ENCODE data around the gene CXXC5. TPM values are rescaled to one million over a fixed set of nuclear protein-coding genes. Genes with fewer than 3 reads are reported as not detected.

The CXXC5 gene
- total and polyA plus RNA-seq, 2 experiments from 2014 or later, result 81.4 to 168 TPM

DNA sequence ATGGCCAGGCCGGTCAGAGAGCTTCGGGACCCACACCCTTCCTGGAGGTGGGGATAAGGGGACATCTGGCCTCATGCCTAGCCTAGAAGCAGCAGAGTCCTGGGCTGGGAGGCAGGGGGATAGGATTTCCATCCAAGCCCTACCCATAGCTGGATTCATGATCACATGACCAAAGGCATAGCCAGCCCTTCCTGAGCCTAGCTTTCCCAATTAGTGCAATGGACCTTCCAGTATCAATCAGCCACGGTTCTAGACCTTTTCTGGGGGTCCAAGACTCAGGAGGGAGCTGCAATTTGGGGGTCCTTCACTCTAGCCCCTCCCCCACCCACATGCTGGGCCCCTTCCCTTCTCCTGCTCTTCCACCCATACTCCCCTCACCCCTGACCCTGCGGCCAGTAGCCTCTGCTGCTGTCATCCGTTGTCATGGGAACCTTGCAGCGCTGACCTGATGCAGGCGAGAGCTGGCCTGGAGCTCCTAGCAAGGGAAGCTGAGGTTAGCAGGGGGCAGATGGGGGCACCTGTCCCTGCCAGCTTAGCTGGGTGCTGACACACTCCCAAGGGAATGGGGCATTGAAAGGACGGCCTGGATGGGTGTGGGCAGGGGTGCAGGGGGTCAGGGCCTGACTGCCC is 44.6 kb downstream of the CXXC5 start:
- Histone ChIP-seq H3K79me2 (ENCODE audit: insufficient read depth) (no peaks in the 10 kb centered on the region), H3K9me3 (ENCODE audit: low read depth) (no peaks in the 10 kb centered on the region), H4K20me1 (ENCODE audit: insufficient read depth) (no peaks in the 10 kb centered on the region), H3K9ac (no peak overlapping the region), H3F3A (ENCODE audit: insufficient read depth) (peaks cover 37% of the 10 kb centered on the region), H3K4me3 (no peak overlapping the region), H3K27me3 (replicated peaks; ENCODE audit: insufficient read depth) (no peaks in the 10 kb centered on the region), H3K36me3 (ENCODE audit: low read depth) (0 out of 2 replicates have a peak, but pooled peaks cover 8% of the 10 kb centered on the region), H3K4me1 (ENCODE audit: insufficient read depth) (peaks cover 54% of the 10 kb centered on the region), H3K27ac (no peak overlapping the region), H2AFZ (no peak overlapping the region), H3K4me2 (ENCODE audit: unreplicated experiment) (no peak overlapping the region), H3K9me2 (ENCODE audit: insufficient read depth) (no peaks in the 10 kb centered on the region)
- TF ChIP-seq EZH2phosphoT487 (IDR thresholded peaks at IDR 0.05; ENCODE audit: insufficient read depth, low read depth) (no peak), EZH2 (IDR thresholded peaks at IDR 0.05; ENCODE audit: insufficient read depth, poor library complexity, severe bottlenecking) (no peak)
- no peak for DNase-seq
- 61 to 64% methylated on average over 8 of the region's 8 CpGs for WGBS, 2 experiments (ENCODE audit: low coverage in 1 of 2, low lambda C conversion rate in 2 of 2, missing lambda C conversion rate in 2 of 2)
- in situ Hi-C loops (cut with MboI), result no loop called here

GRCh38 chr5:139693676-139694364 is 45.7 kb downstream of the CXXC5 start:
- 100% methylated on average over 3 of the region's 3 CpGs for WGBS, 2 experiments (ENCODE audit: low coverage in 1 of 2, low lambda C conversion rate in 2 of 2, missing lambda C conversion rate in 2 of 2)
- Histone ChIP-seq H4K20me1 (ENCODE audit: insufficient read depth) (no peaks in the 10 kb centered on the region), H3K9me3 (ENCODE audit: low read depth) (no peaks in the 10 kb centered on the region), H3K4me1 (ENCODE audit: insufficient read depth) (peaks cover 61% of the 10 kb centered on the region), H3K27ac (peak overlapping the region; percentile 91), H3F3A (ENCODE audit: insufficient read depth) (peaks cover 39% of the 10 kb centered on the region), H3K4me2 (ENCODE audit: unreplicated experiment) (no peak overlapping the region), H3K27me3 (replicated peaks; ENCODE audit: insufficient read depth) (no peaks in the 10 kb centered on the region), H2AFZ (no peak overlapping the region), H3K9ac (0 out of 2 replicates have a peak overlapping the region, but pooled peaks have one; percentile 7), H3K79me2 (ENCODE audit: insufficient read depth) (no peaks in the 10 kb centered on the region), H3K36me3 (ENCODE audit: low read depth) (0 out of 2 replicates have a peak, but pooled peaks cover 6% of the 10 kb centered on the region), H3K9me2 (ENCODE audit: insufficient read depth) (no peaks in the 10 kb centered on the region), H3K4me3 (no peak overlapping the region)
- in situ Hi-C loops (cut with MboI), result no loop called here
- TF ChIP-seq EZH2 (IDR thresholded peaks at IDR 0.05; ENCODE audit: insufficient read depth, poor library complexity, severe bottlenecking) (no peak), EZH2phosphoT487 (IDR thresholded peaks at IDR 0.05; ENCODE audit: insufficient read depth, low read depth) (no peak)
- DNase-seq, result peak; percentile 51

DNA sequence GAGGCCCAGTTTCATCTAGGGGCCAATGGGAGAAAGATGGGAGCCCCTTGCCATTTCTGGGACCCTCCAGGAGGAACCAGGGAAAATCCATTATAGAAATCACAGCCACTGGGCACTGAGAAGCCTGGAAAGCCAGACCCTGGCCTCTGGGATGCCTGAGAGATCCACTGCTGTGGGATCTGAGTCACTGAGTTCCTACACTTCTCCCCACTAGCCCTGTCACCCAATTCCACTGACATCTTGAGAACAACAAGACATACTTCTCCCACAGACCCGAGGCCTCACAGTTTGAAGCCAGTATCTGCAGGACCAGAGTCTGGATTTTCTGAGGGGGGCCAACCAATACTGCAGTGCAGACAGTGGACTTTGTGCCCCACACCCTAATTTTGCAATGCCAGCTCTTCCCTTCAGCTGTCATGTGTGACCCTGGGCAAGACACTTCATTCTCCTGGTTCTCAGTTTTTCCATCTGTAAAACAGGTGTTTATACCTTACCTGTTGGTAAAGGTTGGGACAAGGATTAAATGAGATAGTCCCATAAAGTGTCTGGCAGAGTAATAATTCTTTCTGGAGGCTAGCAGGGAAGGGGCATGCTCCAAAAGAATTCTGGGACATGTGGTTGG is 46.5 kb downstream of the CXXC5 start:
- Histone ChIP-seq H3K27me3 (replicated peaks; ENCODE audit: insufficient read depth) (no peaks in the 10 kb centered on the region), H3K4me2 (ENCODE audit: unreplicated experiment) (no peak overlapping the region), H4K20me1 (ENCODE audit: insufficient read depth) (no peaks in the 10 kb centered on the region), H3K79me2 (ENCODE audit: insufficient read depth) (no peaks in the 10 kb centered on the region), H3K36me3 (ENCODE audit: low read depth) (0 out of 2 replicates have a peak, but pooled peaks cover 3% of the 10 kb centered on the region), H3K4me1 (ENCODE audit: insufficient read depth) (peaks cover 52% of the 10 kb centered on the region), H3K9me3 (ENCODE audit: low read depth) (no peaks in the 10 kb centered on the region), H3K27ac (peak overlapping the region; percentile 91), H2AFZ (no peak overlapping the region), H3K4me3 (no peak overlapping the region), H3F3A (ENCODE audit: insufficient read depth) (peaks cover 41% of the 10 kb centered on the region), H3K9me2 (ENCODE audit: insufficient read depth) (no peaks in the 10 kb centered on the region), H3K9ac (0 out of 2 replicates have a peak overlapping the region, but pooled peaks have one; percentile 7)
- in situ Hi-C loops (cut with MboI), result no loop called here
- peak; percentile 64 for DNase-seq
- WGBS, 2 experiments (ENCODE audit: low coverage in 1 of 2, low lambda C conversion rate in 2 of 2, missing lambda C conversion rate in 2 of 2), result 57 to 71% methylated on average over 1 of the region's 1 CpG
- TF ChIP-seq EZH2phosphoT487 (IDR thresholded peaks at IDR 0.05; ENCODE audit: insufficient read depth, low read depth) (no peak), EZH2 (IDR thresholded peaks at IDR 0.05; ENCODE audit: insufficient read depth, poor library complexity, severe bottlenecking) (no peak)

DNA sequence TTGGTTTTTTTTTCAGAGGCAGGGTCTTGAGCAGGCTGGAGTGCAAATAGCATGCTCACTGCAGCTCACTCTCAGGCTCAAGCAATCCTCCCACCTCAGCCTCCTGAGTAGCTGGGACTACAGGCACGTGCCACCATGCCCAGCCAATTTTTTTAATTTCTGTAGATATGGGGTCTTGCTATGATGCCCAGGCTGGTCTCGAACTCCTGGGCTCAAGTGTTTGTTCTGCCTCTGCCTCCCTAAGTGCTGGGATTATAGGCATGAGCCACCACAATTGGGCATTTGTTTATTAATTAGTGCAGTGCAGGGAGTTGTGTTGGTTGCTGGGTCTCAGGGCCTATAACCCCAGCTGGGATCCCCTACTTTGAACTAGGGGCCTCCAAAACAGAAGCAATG is 47.0 kb downstream of the CXXC5 start:
- Histone ChIP-seq H3F3A (ENCODE audit: insufficient read depth) (peaks cover 43% of the 10 kb centered on the region), H4K20me1 (ENCODE audit: insufficient read depth) (no peaks in the 10 kb centered on the region), H3K27ac (peak overlapping the region; percentile 91), H3K9ac (no peak overlapping the region), H3K9me2 (ENCODE audit: insufficient read depth) (no peaks in the 10 kb centered on the region), H2AFZ (no peak overlapping the region), H3K4me1 (ENCODE audit: insufficient read depth) (peaks cover 47% of the 10 kb centered on the region), H3K27me3 (replicated peaks; ENCODE audit: insufficient read depth) (no peaks in the 10 kb centered on the region), H3K79me2 (ENCODE audit: insufficient read depth) (no peaks in the 10 kb centered on the region), H3K9me3 (ENCODE audit: low read depth) (no peaks in the 10 kb centered on the region), H3K4me3 (no peak overlapping the region), H3K36me3 (ENCODE audit: low read depth) (0 out of 2 replicates have a peak, but pooled peaks cover 3% of the 10 kb centered on the region), H3K4me2 (ENCODE audit: unreplicated experiment) (no peak overlapping the region)
- TF ChIP-seq EZH2 (IDR thresholded peaks at IDR 0.05; ENCODE audit: insufficient read depth, poor library complexity, severe bottlenecking), result no peak
- no peak for TF ChIP-seq EZH2phosphoT487 (IDR thresholded peaks at IDR 0.05; ENCODE audit: insufficient read depth, low read depth)
- in situ Hi-C loops (cut with MboI), result no loop called here
- DNase-seq, result no peak
- 97 to 100% methylated on average over 2 of the region's 2 CpGs for WGBS, 2 experiments (ENCODE audit: low coverage in 1 of 2, low lambda C conversion rate in 2 of 2, missing lambda C conversion rate in 2 of 2)

Measured in GM23248 (cell line).